Chondrocyte (in vitro differentiated cells): Measurements from ENCODE around the gene HTR2A. TPM values are rescaled to one million over a fixed set of nuclear protein-coding genes. Genes with fewer than 3 reads are reported as not detected.

Source experiments
- DNase-seq: peaks from one replicate; pipeline ENCODE4 v3.0.0; 2021; ENCODE audit warnings: mixed read lengths, low spot score
- H3K27ac Mint-ChIP-seq: one replicate; pipeline ENCODE4 v1.8.0; 2021; ENCODE audit warnings: mild to moderate bottlenecking, moderate library complexity, mixed read lengths; ENCODE audit not compliant: unreplicated experiment
- H3K27me3 Mint-ChIP-seq: 2 replicates; pipeline ENCODE4 v1.8.0; 2021; ENCODE audit warnings: low read depth, mixed read lengths
- H3K36me3 Mint-ChIP-seq: 2 replicates; pipeline ENCODE4 v1.8.0; 2021; ENCODE audit warnings: low read depth, mixed read lengths
- H3K4me1 Mint-ChIP-seq: 2 replicates; pipeline ENCODE4 v1.8.0; 2021; ENCODE audit warnings: low read depth, mild to moderate bottlenecking, mixed read lengths
- H3K4me3 Mint-ChIP-seq: one replicate; pipeline ENCODE4 v1.8.0; 2021; ENCODE audit warnings: mild to moderate bottlenecking, moderate library complexity, mixed read lengths; ENCODE audit not compliant: unreplicated experiment
- H3K9me3 Mint-ChIP-seq: 2 replicates; pipeline ENCODE4 v1.8.0; 2021; ENCODE audit warnings: low read depth, mixed read lengths
- long read RNA-seq: library from polyadenylated mRNA; stranded (forward); transcript quantifications from one replicate; pipeline ENCODE4 v2.0.0, GENCODE V29; 2021
- total RNA-seq: library from RNA; stranded (reverse); gene quantifications from 3 replicates; pipeline ENCODE4 v1.2.1, GENCODE V29; 2021
- TF ChIP-seq, protein P1 (sequence below): fragments of 200-600 bp; sonication (generic); IDR thresholded peaks from 2 replicates; pipeline ENCODE4 v1.5.0; 2021; ENCODE audit warnings: antibody characterized with exemption, mild to moderate bottlenecking, moderate library complexity

Gene HTR2A
- 0.37 to 0.51 TPM in 2 of 3 replicates, not detected in the other for total RNA-seq
- long read RNA-seq = 0 reads

DNA sequence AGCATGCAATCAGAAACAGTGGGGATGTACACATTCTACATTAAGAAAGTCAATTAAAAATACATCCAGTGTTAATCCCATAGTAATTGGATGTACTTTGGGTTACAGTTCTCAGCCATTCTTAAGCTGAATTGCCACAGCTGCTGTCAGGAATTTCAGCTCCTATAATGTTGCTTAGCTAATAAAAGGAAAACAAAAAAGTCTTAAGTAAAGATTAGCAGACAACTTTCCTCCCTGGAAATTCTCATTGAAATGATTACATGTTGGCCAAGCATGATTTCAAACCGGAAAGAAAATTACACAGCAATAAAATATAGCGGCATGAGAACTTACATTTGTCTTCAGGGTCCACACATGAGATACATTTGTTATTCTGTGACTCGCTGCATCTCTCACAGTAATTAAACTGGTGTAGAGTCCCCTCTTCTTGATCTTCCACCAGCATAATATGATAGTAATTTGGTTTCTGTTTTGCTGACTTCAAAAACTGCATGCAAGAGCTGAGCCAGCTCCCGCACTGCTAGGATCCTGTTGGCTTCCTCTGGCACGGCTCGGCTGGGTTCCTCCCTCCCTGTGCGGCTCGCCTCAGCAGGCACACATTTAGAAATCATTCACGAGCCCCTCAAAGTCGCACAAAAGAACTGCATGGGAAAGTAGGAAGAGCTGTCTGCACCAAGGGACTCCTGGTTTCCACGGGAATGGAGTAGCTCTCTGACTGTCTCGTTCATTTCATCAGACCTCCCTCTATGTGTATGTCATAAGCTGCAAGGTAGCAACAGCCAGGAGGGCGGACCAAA is at the start of gene HTR2A:
HTR2A (minus strand) TSS at position 713 of the 797 bp plus-strand sequence. CDS start 1,147 bp downstream, outside the sequence.
- Mint-ChIP-seq H3K27me3 (peaks cover 25% of the 10 kb centered on the region), H3K27ac (peak within 1 kb of the TSS; percentile 19), H3K4me3 (peak within 1 kb of the TSS; percentile 57), H3K36me3 (no peaks in the 10 kb centered on the region), H3K4me1 (peaks cover 24% of the 10 kb centered on the region), H3K9me3 (no peaks in the 10 kb centered on the region)
- TF ChIP-seq, protein P1, sequence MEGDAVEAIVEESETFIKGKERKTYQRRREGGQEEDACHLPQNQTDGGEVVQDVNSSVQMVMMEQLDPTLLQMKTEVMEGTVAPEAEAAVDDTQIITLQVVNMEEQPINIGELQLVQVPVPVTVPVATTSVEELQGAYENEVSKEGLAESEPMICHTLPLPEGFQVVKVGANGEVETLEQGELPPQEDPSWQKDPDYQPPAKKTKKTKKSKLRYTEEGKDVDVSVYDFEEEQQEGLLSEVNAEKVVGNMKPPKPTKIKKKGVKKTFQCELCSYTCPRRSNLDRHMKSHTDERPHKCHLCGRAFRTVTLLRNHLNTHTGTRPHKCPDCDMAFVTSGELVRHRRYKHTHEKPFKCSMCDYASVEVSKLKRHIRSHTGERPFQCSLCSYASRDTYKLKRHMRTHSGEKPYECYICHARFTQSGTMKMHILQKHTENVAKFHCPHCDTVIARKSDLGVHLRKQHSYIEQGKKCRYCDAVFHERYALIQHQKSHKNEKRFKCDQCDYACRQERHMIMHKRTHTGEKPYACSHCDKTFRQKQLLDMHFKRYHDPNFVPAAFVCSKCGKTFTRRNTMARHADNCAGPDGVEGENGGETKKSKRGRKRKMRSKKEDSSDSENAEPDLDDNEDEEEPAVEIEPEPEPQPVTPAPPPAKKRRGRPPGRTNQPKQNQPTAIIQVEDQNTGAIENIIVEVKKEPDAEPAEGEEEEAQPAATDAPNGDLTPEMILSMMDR = no peak
- DNase-seq = no peak

DNA sequence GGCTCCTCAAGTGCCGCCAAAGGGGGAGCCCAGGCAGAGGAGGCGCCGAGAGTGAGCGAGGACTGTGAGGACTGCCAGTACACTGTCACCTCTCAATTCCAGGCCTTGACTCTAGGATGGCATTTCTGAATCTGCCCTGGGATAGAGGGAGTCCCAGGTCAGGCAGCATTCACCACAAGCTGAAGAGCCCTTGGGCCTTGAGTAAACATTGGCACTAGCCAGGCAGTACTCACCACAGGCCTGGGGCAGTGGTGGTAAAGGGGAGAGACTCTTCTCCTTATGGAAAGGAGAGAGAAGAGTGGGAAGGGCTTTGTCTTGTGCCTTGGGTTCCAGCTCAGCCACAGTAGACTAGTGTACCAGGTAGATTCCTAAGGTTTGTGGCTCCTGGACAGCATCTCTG is 39.7 kb upstream of the HTR2A start:
- Mint-ChIP-seq H3K27me3 (peaks cover 10% of the 10 kb centered on the region), H3K36me3 (peaks cover 1% of the 10 kb centered on the region), H3K9me3 (peaks cover 27% of the 10 kb centered on the region), H3K4me1 (no peaks in the 10 kb centered on the region), H3K4me3 (no peak overlapping the region), H3K27ac (no peak overlapping the region)
- TF ChIP-seq, protein P1 = no peak
- DNase-seq = no peak

DNA sequence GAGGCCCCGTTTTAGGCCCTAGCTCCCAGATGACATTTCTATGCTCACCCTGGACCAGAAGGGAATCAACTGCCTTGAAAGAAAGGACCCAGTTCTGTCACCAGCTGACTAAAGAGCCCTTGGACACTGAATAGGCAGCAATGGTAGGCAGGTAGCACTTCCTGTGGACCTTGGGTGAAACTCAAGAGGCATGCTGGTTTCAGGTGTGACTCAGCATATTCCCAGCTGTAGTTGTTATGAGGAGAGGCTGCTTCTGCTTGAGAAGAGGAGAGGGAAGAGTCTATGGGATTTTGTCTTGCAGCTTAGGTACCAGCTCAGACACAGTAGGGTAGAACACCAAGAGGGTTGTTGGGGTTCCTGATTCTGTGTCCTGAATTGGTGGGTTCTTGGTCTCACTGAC is 37.9 kb upstream of the HTR2A start:
- peaks cover 1% of the 10 kb centered on the region for H3K36me3 Mint-ChIP-seq
- DNase-seq = no peak
- peaks cover 2% of the 10 kb centered on the region for H3K27me3 Mint-ChIP-seq
- H3K9me3 Mint-ChIP-seq = peaks cover 23% of the 10 kb centered on the region
- H3K4me1 Mint-ChIP-seq = no peaks in the 10 kb centered on the region
- H3K27ac Mint-ChIP-seq = no peak overlapping the region
- TF ChIP-seq, protein P1 = no peak
- no peak overlapping the region for H3K4me3 Mint-ChIP-seq

DNA sequence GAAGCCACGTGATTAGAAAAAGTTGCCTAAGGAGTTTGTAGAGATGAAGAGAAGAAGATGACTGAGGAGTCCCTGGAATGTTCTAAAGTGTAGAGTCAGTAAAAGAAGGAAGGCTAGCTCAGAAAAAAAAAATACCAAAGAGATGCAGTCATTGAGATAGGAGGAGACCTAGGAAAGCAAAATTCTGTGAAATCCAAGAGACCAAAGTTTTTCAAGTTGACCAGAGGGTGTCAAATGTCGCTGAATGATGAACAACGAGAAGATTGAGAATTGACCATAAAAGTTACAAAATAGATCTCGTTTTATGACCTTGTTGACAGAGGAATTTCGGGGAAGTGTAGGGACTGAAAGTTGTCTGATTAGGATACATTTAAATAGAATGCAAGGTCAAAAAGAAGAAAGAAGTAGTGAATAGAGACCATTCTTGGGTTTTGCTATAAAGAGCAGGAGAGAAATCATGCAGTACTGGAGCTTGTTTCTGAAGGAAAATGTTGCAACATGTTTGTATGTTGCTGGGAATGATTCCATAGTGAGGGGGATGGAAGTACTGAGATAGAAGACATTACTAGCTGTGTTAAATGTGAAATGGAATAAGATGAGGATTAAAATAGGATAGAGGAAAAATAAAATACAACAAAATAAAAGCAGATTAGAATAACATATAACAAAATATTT is 30.2 kb upstream of the HTR2A start:
- no peak for DNase-seq
- no peak overlapping the region for H3K4me3 Mint-ChIP-seq
- H3K4me1 Mint-ChIP-seq = no peaks in the 10 kb centered on the region

DNA sequence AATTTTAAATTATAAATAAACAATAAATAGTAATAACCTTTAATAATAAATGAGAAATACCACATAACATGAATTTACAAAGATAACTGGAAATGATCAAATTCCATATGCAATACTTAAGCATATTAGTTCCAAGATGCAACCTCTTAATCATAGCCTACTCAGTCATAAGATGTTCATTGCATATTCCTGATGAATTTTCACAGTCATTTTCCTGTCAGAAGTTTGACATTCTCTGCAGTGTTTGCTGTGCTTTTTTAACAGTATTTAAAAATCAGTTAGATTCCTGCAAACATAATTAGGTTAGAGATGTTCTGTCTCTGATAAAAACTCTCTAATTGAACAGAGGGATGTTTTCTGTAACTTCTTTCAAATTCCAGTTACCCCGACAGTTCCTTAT is 28.6 kb upstream of the HTR2A start:
- no peak overlapping the region for H3K4me3 Mint-ChIP-seq
- no peaks in the 10 kb centered on the region for H3K27me3 Mint-ChIP-seq
- no peaks in the 10 kb centered on the region for H3K36me3 Mint-ChIP-seq
- no peak for DNase-seq
- TF ChIP-seq, protein P1 = no peak
- no peaks in the 10 kb centered on the region for H3K4me1 Mint-ChIP-seq
- H3K9me3 Mint-ChIP-seq = no peaks in the 10 kb centered on the region
- H3K27ac Mint-ChIP-seq = no peak overlapping the region

More for the DNA sequence above, 30.2 kb upstream of the HTR2A start:
- Mint-ChIP-seq H3K36me3 (no peaks in the 10 kb centered on the region), H3K9me3 (peaks cover 4% of the 10 kb centered on the region), H3K27me3 (no peaks in the 10 kb centered on the region), H3K27ac (no peak overlapping the region)
- TF ChIP-seq, protein P1 = no peak
